ENCODE measurements around the gene CSNK1A1L.

The CSNK1A1L gene

DNA sequence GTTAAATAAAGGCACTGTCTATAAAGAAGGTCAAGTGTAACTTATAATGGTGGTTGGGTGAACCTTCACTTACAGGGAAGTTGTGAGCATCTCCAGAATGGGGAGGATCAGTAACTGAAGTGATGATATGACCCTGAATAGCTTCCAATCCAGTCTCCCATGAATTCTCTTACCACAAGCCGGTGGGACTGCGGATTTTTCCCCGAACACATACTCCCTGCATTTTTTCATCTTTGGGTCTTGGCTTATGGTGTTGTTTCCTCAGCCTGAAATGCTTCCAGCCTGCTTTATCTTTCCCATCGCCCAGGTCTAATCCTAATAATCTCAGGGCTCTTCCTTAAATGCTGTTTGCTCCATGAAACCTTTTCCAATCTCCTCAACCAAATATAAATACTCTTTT, 2.0 kb upstream of the CSNK1A1L start:
- Histone ChIP-seq H3K4me3 (replicated peaks; ENCODE audit: low read depth, low read length) (no peak overlapping the region), H3K27me3 (replicated peaks; ENCODE audit: control insufficient read depth, insufficient read depth, low read length) (no peaks in the 10 kb centered on the region; the same call in 1 of the 2 replicates), H3K36me3 (ENCODE audit: control insufficient read depth, insufficient read depth, low read length) (no peaks in the 10 kb centered on the region)
- no peak for DNase-seq (ENCODE audit: extremely low read depth, insufficient read length)
- TF ChIP-seq, protein P1, sequence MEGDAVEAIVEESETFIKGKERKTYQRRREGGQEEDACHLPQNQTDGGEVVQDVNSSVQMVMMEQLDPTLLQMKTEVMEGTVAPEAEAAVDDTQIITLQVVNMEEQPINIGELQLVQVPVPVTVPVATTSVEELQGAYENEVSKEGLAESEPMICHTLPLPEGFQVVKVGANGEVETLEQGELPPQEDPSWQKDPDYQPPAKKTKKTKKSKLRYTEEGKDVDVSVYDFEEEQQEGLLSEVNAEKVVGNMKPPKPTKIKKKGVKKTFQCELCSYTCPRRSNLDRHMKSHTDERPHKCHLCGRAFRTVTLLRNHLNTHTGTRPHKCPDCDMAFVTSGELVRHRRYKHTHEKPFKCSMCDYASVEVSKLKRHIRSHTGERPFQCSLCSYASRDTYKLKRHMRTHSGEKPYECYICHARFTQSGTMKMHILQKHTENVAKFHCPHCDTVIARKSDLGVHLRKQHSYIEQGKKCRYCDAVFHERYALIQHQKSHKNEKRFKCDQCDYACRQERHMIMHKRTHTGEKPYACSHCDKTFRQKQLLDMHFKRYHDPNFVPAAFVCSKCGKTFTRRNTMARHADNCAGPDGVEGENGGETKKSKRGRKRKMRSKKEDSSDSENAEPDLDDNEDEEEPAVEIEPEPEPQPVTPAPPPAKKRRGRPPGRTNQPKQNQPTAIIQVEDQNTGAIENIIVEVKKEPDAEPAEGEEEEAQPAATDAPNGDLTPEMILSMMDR (IDR thresholded peaks at IDR 0.05; ENCODE audit: insufficient read depth, low read length, poor library complexity, severe bottlenecking): no peak

DNA sequence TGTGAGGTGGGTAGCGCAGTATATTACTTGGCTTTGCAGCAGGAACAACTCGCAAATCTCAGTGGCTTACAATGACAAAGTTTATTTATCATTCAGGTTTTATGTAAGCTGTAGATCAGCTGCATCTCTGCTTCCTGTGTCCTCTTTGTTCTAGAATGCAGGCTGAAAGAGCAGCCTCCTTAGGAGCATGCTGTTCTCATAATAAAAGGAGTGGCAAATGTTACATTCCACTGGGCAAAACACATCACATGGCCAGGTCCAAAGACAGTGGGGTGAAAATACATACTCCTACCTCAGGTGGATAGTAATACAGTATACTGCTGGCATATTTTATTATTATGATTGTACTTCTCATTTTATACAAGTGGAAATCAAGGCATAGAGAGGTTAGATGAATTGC, 1.2 kb upstream of the CSNK1A1L start:
- no peaks in the 10 kb centered on the region for H3K36me3 ChIP-seq (ENCODE audit: control insufficient read depth, insufficient read depth, low read length)
- no peak for DNase-seq (ENCODE audit: extremely low read depth, insufficient read length)
- H3K27me3 ChIP-seq (replicated peaks; ENCODE audit: control insufficient read depth, insufficient read depth, low read length): no peaks in the 10 kb centered on the region; the same call in 1 of the 2 replicates
- TF ChIP-seq, protein P1 (IDR thresholded peaks at IDR 0.05; ENCODE audit: insufficient read depth, low read length, poor library complexity, severe bottlenecking): no peak
- H3K4me3 ChIP-seq (replicated peaks; ENCODE audit: low read depth, low read length): no peak overlapping the region

DNA sequence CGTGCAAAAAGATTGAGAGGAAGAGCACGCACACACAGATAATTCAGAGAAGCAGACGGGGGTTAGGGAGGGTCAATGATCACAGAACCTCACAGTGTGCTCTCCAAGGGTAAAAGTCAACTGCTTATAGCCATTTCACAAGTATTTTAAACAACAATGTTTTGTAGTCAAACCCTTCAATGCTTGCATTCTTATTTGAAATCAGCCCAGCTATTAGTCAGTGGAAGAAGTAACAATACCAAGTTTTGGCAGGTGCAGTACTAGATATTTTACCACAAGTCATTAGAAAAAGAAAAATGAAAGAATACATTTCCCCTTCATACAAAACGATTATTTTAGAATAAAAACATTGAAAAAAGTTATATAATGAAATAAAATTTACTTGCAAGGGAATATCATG, 2.6 kb downstream of the CSNK1A1L start:
- Histone ChIP-seq H3K36me3 (ENCODE audit: control insufficient read depth, insufficient read depth, low read length) (no peaks in the 10 kb centered on the region), H3K27me3 (replicated peaks; ENCODE audit: control insufficient read depth, insufficient read depth, low read length) (no peaks in the 10 kb centered on the region), H3K4me3 (replicated peaks; ENCODE audit: low read depth, low read length) (no peak overlapping the region)
- DNase-seq (ENCODE audit: extremely low read depth, insufficient read length): no peak
- TF ChIP-seq, protein P1 (IDR thresholded peaks at IDR 0.05; ENCODE audit: insufficient read depth, low read length, poor library complexity, severe bottlenecking): no peak

DNA sequence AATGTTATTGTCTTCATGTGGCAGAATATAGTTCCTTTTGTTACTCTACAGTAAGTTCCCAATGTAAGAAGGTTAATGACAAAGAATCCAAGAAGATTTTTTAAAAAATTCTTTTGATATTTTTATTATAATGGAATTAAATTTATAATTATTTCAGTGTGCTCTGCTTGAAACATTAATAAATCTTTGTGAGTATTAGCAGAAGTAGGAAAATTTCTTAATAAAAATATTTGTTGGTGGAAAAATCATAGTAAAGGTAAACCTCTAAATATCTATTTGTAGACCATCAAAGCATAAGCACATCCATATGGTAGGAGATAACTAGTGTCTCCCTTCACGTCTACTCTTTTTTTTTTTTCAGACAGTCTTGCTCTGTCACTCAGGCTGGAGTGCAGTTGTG, 4.3 kb downstream of the CSNK1A1L start:
- H3K27me3 ChIP-seq (replicated peaks; ENCODE audit: control insufficient read depth, insufficient read depth, low read length): no peaks in the 10 kb centered on the region
- no peak for DNase-seq (ENCODE audit: extremely low read depth, insufficient read length)
- TF ChIP-seq, protein P1 (IDR thresholded peaks at IDR 0.05; ENCODE audit: insufficient read depth, low read length, poor library complexity, severe bottlenecking): no peak
- H3K4me3 ChIP-seq (replicated peaks; ENCODE audit: low read depth, low read length): no peak overlapping the region
- H3K36me3 ChIP-seq (ENCODE audit: control insufficient read depth, insufficient read depth, low read length): no peaks in the 10 kb centered on the region

DNA sequence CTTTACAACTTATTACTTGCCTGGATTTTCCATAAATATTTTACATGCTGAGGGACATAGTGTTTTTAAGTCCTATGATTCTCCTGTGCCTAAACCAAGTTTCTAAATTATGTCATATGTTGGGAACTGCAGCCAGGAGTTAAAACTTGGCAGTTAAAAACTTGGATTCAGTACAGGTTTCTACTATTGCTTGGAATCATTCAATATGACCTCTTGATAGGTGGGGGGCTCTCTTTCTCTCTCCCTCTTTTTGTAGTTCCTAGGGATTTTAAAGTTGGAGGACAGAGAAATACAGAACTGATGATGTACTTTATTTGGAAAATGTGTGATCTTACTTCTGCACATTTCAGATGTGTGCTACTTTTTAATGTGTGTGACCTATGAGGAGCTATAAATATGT, 4.7 kb downstream of the CSNK1A1L start:
- Histone ChIP-seq H3K36me3 (ENCODE audit: control insufficient read depth, insufficient read depth, low read length) (no peaks in the 10 kb centered on the region), H3K27me3 (replicated peaks; ENCODE audit: control insufficient read depth, insufficient read depth, low read length) (no peaks in the 10 kb centered on the region), H3K4me3 (replicated peaks; ENCODE audit: low read depth, low read length) (no peak overlapping the region)
- no peak for DNase-seq (ENCODE audit: extremely low read depth, insufficient read length)
- TF ChIP-seq, protein P1 (IDR thresholded peaks at IDR 0.05; ENCODE audit: insufficient read depth, low read length, poor library complexity, severe bottlenecking): no peak

DNA sequence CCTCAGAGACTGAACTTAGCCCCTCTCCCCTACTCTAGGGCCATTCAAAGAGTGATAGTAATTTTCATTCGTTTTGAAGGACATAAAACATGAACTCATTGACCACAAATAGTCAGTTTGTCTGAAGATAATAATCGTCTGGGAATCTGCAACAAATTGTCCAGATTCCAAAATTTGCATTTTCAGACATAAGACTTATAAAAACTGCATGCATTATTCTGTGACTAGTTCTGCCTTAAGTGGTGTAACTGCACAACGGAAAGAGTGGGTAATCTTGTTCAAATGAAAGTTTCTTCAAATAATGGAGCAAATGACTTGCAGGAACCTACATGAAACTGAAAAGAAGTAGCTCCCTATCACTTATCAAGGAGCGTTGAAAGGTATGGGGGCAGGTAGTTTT, 8.4 kb downstream of the CSNK1A1L start:
- TF ChIP-seq, protein P1 (IDR thresholded peaks at IDR 0.05; ENCODE audit: insufficient read depth, low read length, poor library complexity, severe bottlenecking): no peak
- no peaks in the 10 kb centered on the region for H3K27me3 ChIP-seq (replicated peaks; ENCODE audit: control insufficient read depth, insufficient read depth, low read length)
- no peak for DNase-seq (ENCODE audit: extremely low read depth, insufficient read length)

More for the DNA sequence above, 8.4 kb downstream of the CSNK1A1L start:
- Histone ChIP-seq H3K4me3 (replicated peaks; ENCODE audit: low read depth, low read length) (no peak overlapping the region), H3K36me3 (ENCODE audit: control insufficient read depth, insufficient read depth, low read length) (no peaks in the 10 kb centered on the region)
